ENCODE measurements around the gene ZDHHC14. TPM values are rescaled to one million over a fixed set of nuclear protein-coding genes. Genes with fewer than 3 reads are reported as not detected.
A peak's percentile ranks its signal among the peaks of the same experiment; 100 is the strongest.

Gene ZDHHC14
- total RNA-seq, 1 experiment from 2014 or later: 5.9 TPM

DNA sequence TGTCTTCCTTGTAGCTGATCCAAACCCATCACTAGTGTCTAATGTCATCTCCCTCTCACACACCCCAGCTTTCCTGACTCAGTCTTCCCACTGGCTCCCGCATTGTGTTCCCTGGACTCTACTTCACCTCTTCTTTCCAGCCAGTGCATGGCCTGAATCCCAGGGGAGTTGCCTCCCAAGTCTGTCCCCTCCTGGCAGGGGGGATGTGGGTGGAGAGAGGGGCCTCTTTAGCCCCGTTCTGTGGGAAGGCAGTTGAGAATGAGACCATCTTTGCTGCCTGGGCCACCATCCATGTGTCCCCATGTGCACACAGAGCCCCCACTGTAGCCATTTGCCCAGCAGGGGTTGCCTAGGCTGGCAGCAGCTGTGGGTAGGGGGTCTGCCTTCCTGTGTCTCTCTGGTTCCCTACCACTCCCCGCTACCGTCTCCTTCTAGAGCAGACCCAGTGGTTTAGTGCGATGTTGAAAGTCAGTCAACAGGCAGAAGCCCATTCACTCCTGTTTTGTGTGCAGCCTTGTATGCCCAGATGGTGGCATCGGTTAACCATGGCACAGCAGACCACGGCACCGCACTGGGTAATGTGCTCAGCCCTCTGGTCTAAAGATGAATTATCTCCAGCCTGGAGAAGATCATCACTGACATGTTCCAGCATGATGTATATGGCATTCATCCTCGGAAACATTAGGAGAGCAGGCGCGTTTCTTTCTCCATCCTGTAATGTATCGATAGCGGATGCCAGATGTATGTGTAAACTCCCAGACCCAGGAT is 263.2 kb downstream of the ZDHHC14 start:
- H3K4me1 ChIP-seq: no peaks in the 10 kb centered on the region
- H3K27ac ChIP-seq: no peak overlapping the region
- H3K27me3 ChIP-seq: no peaks in the 10 kb centered on the region
- H3K9me3 ChIP-seq (replicated peaks): no peaks in the 10 kb centered on the region
- H3K36me3 ChIP-seq: no peaks in the 10 kb centered on the region
- no peak overlapping the region for H3K4me3 ChIP-seq
- DNase-seq: no peak

DNA sequence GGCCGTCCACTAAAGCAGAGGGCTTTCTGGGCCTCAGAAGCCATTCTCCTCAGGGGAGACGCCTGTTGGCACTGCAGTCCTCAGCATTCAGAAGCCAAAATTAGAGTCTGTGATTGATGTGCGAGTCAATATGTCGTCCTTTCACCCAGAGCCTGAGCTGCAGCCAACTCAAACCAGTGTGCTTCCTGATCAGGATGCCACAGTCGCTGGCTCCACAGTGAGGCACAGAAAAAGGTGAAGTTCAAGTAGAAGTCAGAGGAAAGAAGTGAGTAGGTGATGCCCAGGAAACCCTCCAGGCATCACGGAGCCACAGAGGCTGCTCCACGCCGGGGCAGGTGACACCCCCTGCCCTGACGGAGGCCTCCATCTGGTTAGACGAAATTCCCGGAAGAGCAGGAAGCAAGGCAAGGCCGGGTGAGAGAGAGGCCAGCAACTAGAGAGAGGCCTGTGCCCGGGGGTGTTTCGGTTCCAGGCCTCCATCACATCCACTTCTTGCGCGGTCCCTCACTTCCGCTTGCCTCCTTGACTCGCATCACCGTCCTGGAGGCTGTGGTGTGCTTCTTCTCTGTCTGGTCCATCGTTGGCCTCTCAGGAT is 264.3 kb downstream of the ZDHHC14 start:
- Histone ChIP-seq H3K36me3 (no peaks in the 10 kb centered on the region), H3K4me3 (no peak overlapping the region), H3K27me3 (no peaks in the 10 kb centered on the region), H3K27ac (no peak overlapping the region), H3K4me1 (peaks cover 5% of the 10 kb centered on the region; the same call in 1 of the 2 replicates), H3K9me3 (replicated peaks) (no peaks in the 10 kb centered on the region)
- no peak for DNase-seq

- H3K4me1 ChIP-seq: peaks cover 5% of the 10 kb centered on the region; the same call in 1 of the 2 replicates
- DNase-seq: no peak
- H3K27ac ChIP-seq: no peak overlapping the region
- H3K36me3 ChIP-seq: no peaks in the 10 kb centered on the region
- no peaks in the 10 kb centered on the region for H3K9me3 ChIP-seq (replicated peaks)
- no peaks in the 10 kb centered on the region for H3K27me3 ChIP-seq
- H3K4me3 ChIP-seq: no peak overlapping the region
Observed at GRCh38 chr6:157646012-157646411, 265.0 kb downstream of the ZDHHC14 start.

GRCh38 chr6:157647261-157647915 is 266.4 kb downstream of the ZDHHC14 start:
- Histone ChIP-seq H3K27ac (no peak overlapping the region), H3K4me1 (peaks cover 5% of the 10 kb centered on the region; the same call in 1 of the 2 replicates), H3K27me3 (no peaks in the 10 kb centered on the region), H3K9me3 (replicated peaks) (no peaks in the 10 kb centered on the region), H3K4me3 (no peak overlapping the region), H3K36me3 (no peaks in the 10 kb centered on the region)
- DNase-seq: no peak

- H3K27me3 ChIP-seq: no peaks in the 10 kb centered on the region
- H3K36me3 ChIP-seq: no peaks in the 10 kb centered on the region
- H3K9me3 ChIP-seq (replicated peaks): no peaks in the 10 kb centered on the region
- H3K4me1 ChIP-seq: peaks cover 5% of the 10 kb centered on the region; the same call in 1 of the 2 replicates
- no peak overlapping the region for H3K4me3 ChIP-seq
- no peak for DNase-seq
- no peak overlapping the region for H3K27ac ChIP-seq
Observed at GRCh38 chr6:157648561-157648960, 267.6 kb downstream of the ZDHHC14 start.

- no peak overlapping the region for H3K27ac ChIP-seq
- peaks cover 5% of the 10 kb centered on the region; the same call in 1 of the 2 replicates for H3K4me1 ChIP-seq
- H3K27me3 ChIP-seq: no peaks in the 10 kb centered on the region
- H3K9me3 ChIP-seq (replicated peaks): no peaks in the 10 kb centered on the region
- no peaks in the 10 kb centered on the region for H3K36me3 ChIP-seq
- peak overlapping the region; percentile 23; the same call in 1 of the 2 replicates for H3K4me3 ChIP-seq
- peak; percentile 27 to 47 for DNase-seq
Observed at GRCh38 chr6:157649311-157650260, 268.6 kb downstream of the ZDHHC14 start.

- Histone ChIP-seq H3K4me3 (peak overlapping the region; percentile 23; the same call in 1 of the 2 replicates), H3K36me3 (no peaks in the 10 kb centered on the region), H3K9me3 (replicated peaks) (no peaks in the 10 kb centered on the region), H3K4me1 (peaks cover 5% of the 10 kb centered on the region; the same call in 1 of the 2 replicates), H3K27me3 (no peaks in the 10 kb centered on the region), H3K27ac (no peak overlapping the region)
- DNase-seq: peak in 1 of 2 experiments; percentile 23
Observed at GRCh38 chr6:157650261-157650640, 269.3 kb downstream of the ZDHHC14 start.

- H3K4me3 ChIP-seq: no peak overlapping the region
- H3K36me3 ChIP-seq: no peaks in the 10 kb centered on the region
- H3K9me3 ChIP-seq (replicated peaks): no peaks in the 10 kb centered on the region
- DNase-seq: no peak
- no peak overlapping the region for H3K27ac ChIP-seq
- no peaks in the 10 kb centered on the region for H3K27me3 ChIP-seq
- H3K4me1 ChIP-seq: peaks cover 5% of the 10 kb centered on the region; the same call in 1 of the 2 replicates
Observed at GRCh38 chr6:157650801-157651200, 269.8 kb downstream of the ZDHHC14 start.

DNA sequence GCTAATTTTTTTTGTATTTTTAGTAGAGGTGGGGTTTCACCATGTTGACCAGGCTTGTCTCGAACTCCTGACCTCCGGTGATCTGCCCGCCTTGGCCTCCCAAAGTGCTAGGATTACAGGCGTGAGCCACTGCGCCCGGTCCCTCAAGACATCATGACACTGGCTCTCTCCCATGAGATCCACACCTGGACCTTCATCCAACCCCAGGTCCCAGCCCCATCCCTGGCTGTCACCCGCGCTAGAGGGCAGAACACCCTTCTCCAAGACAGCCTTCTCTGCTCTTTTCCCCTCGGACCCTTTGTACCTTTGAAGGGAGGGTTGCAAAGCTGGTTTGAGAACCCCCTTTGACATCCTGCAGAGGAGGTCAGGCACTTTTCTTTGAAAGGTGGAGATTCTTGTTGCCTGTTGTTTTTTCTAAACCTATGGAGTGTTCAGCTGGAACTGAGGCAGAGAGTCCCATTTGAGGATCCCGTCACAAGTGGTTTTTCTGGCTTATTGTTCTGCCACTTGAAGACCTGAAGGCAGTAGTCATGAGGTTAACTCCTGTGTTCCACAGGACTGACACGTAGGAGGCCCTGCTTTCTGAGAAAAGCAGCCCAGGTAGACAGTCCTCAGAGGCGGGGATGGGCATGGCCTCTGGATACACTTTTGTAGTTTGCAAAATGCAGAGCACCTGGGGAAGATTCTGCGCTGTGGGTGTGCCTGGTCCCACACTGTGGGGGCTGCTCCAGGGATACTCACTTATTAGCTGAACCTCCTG is 270.9 kb downstream of the ZDHHC14 start:
- Histone ChIP-seq H3K9me3 (replicated peaks) (no peaks in the 10 kb centered on the region), H3K27me3 (no peaks in the 10 kb centered on the region), H3K4me3 (no peak overlapping the region), H3K36me3 (no peaks in the 10 kb centered on the region), H3K27ac (no peak overlapping the region), H3K4me1 (peaks cover 9% of the 10 kb centered on the region; the same call in 1 of the 2 replicates)
- no peak for DNase-seq

- peak; percentile 20 to 49 for DNase-seq
Observed at GRCh38 chr6:157652601-157653363, 271.8 kb downstream of the ZDHHC14 start.

DNA sequence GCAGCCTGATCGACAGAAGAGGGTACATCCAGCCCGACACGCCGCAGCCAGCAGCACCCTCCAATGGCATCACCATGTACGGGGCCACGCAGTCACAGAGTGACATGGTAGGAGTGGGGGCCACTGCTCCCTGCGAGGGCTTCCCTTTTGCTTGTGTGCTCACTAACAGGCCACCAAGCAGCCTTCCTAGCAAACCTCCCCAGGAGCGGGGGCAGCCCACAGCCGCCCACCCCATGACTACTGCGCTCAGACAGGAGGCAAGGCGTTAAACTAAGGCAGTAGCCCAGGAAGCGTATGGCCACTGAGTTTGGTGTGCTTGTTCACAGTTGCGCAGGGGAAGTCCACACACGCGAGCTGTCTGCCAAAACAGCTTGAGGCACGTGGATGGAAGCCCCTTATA is 272.5 kb downstream of the ZDHHC14 start:
- Histone ChIP-seq H3K4me1 (peaks cover 9% of the 10 kb centered on the region; the same call in 1 of the 2 replicates), H3K27ac (no peak overlapping the region), H3K27me3 (no peaks in the 10 kb centered on the region), H3K36me3 (no peaks in the 10 kb centered on the region), H3K4me3 (no peak overlapping the region), H3K9me3 (replicated peaks) (no peaks in the 10 kb centered on the region)
- DNase-seq: no peak

More at GRCh38 chr6:157652601-157653363, 271.8 kb downstream of the ZDHHC14 start:
- Histone ChIP-seq H3K4me3 (no peak overlapping the region), H3K36me3 (no peaks in the 10 kb centered on the region), H3K27me3 (no peaks in the 10 kb centered on the region), H3K9me3 (replicated peaks) (no peaks in the 10 kb centered on the region), H3K27ac (no peak overlapping the region), H3K4me1 (peaks cover 9% of the 10 kb centered on the region; the same call in 1 of the 2 replicates)

GRCh38 chr6:157655139-157655538 is 274.1 kb downstream of the ZDHHC14 start:
- DNase-seq: no peak
- Histone ChIP-seq H3K9me3 (replicated peaks) (no peaks in the 10 kb centered on the region), H3K4me3 (no peak overlapping the region), H3K4me1 (peaks cover 5% of the 10 kb centered on the region; the same call in 1 of the 2 replicates), H3K36me3 (no peaks in the 10 kb centered on the region), H3K27me3 (no peaks in the 10 kb centered on the region), H3K27ac (no peak overlapping the region)

DNA sequence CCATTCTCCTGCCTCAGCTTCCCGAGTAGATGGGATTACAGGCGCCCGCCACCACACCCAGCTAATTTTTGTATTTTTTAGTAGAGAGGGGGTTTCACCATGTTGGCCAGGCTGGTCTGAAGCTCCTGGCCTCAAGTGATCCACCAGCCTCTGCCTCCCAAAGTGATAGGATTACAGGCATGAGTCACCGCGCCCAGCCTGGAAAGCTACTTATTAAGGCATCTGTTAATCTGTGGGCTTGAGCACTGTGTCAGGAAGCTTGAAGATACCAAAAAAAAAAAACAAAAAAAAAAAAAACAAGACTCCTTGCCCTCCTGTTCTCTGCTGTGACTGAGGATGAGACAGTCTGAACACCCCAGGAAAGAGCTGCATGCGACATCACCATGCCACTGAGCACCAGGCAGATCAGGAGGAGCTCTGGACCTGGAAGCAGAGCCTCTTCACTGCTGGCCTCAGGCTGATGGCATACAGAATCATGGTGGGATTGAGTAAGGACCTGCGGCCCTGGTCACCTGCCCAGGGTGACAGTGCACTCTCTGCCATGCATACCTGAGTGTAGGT is 275.5 kb downstream of the ZDHHC14 start:
- H3K36me3 ChIP-seq: no peaks in the 10 kb centered on the region
- no peak overlapping the region for H3K27ac ChIP-seq
- peaks cover 4% of the 10 kb centered on the region; the same call in 1 of the 2 replicates for H3K4me1 ChIP-seq
- peak; percentile 45 to 62 for DNase-seq
- H3K9me3 ChIP-seq (replicated peaks): no peaks in the 10 kb centered on the region
- H3K4me3 ChIP-seq: no peak overlapping the region
- no peaks in the 10 kb centered on the region for H3K27me3 ChIP-seq

All from SJCRH30 (cell line).